HCT116 (cell line): Measurements from ENCODE around the gene TTLL9.
A peak's percentile ranks its signal among the peaks of the same experiment; 100 is the strongest.

ENCODE experiments used
- ATF3 ChIP-seq: IDR thresholded peaks from 2 replicates; pipeline ENCODE4 v1.6.1; 2012
- CEBPB ChIP-seq: IDR thresholded peaks from 2 replicates; pipeline ENCODE4 v1.6.1; 2012; ENCODE audit warnings: low read depth
- CTCF ChIP-seq, 3 experiments: fragments of 200-600 bp in 1 of 3; sonication (generic) in 1 of 3; IDR thresholded peaks in 2 of 3; conservative IDR thresholded peaks in 1 of 3; 2 replicates each; pipeline ENCODE4 v1.5.1; 2012 to 2017; ENCODE audit warnings: low read depth in 2 of 3, low read length in 2 of 3, antibody characterized with exemption in 1 of 3, borderline replicate concordance in 1 of 3, control low read depth in 1 of 3, mild to moderate bottlenecking in 1 of 3, mixed read lengths in 1 of 3, mixed run types in 1 of 3, moderate library complexity in 1 of 3; ENCODE audit not compliant: insufficient read depth in 1 of 3
- EGR1 ChIP-seq: IDR thresholded peaks from 2 replicates; pipeline ENCODE4 v1.6.1; 2012; ENCODE audit warnings: low read depth
- ELF1 ChIP-seq: IDR thresholded peaks from 2 replicates; pipeline ENCODE4 v1.6.1; 2012; ENCODE audit warnings: low read depth, borderline replicate concordance
- EZH2 ChIP-seq: fragments of 200-600 bp; sonication (generic); IDR thresholded peaks from 2 replicates; pipeline ENCODE4 v1.6.1; 2017; ENCODE audit warnings: antibody characterized with exemption, mixed run types
- JUND ChIP-seq: IDR thresholded peaks from 2 replicates; pipeline ENCODE4 v1.6.1; 2012
- MAX ChIP-seq: IDR thresholded peaks from 2 replicates; pipeline ENCODE4 v1.6.1; 2012
- POLR2A ChIP-seq: IDR thresholded peaks from 2 replicates; pipeline ENCODE4 v1.7.0; 2011; ENCODE audit warnings: borderline replicate concordance; ENCODE audit not compliant: insufficient read depth, insufficient read length; ENCODE audit errors: extremely low read depth
- POLR2AphosphoS5 ChIP-seq: IDR thresholded peaks from 2 replicates; pipeline ENCODE4 v1.6.1; 2011; ENCODE audit warnings: mild to moderate bottlenecking, low read depth, low read length, moderate library complexity
- SP1 ChIP-seq: IDR thresholded peaks from 2 replicates; pipeline ENCODE4 v1.6.1; 2012; ENCODE audit warnings: low read depth
- SRF ChIP-seq: IDR thresholded peaks from 2 replicates; pipeline ENCODE4 v1.6.1; 2012; ENCODE audit warnings: low read depth
- ZBTB33 ChIP-seq: IDR thresholded peaks from 2 replicates; pipeline ENCODE4 v1.6.1; 2011; ENCODE audit warnings: mild to moderate bottlenecking, low read length, moderate library complexity; ENCODE audit not compliant: insufficient replicate concordance; ENCODE audit errors: extremely low read depth
- ZNF274 ChIP-seq: fragments of 200-500 bp; sonication (Bioruptor generic); IDR thresholded peaks from 2 replicates; pipeline ENCODE4 v1.6.1; 2014; ENCODE audit warnings: mild to moderate bottlenecking, low read depth, low read length, inconsistent platforms

- TF ChIP-seq SRF: no peak
- no peak for TF ChIP-seq EZH2
- no peak for TF ChIP-seq CTCF (IDR thresholded peaks at IDR 0.05 in 2 of 3, conservative IDR thresholded peaks at IDR 0.05 in 1 of 3; ENCODE audit: borderline replicate concordance in 1 of 3, insufficient read depth in 1 of 3, low read depth in 2 of 3, low read length in 2 of 3)
- no peak for TF ChIP-seq POLR2A
- TF ChIP-seq SP1: peak; percentile 57; the same call in 1 of the 2 replicates
- TF ChIP-seq CEBPB: no peak
- TF ChIP-seq ATF3: no peak
- TF ChIP-seq ZNF274: no peak
- TF ChIP-seq ZBTB33: no peak
- no peak for TF ChIP-seq ELF1
- no peak for TF ChIP-seq EGR1
- peak; percentile 93 for TF ChIP-seq JUND
- TF ChIP-seq POLR2AphosphoS5: peak; percentile 34
- TF ChIP-seq MAX: peak; percentile 85
These were observed 34.2 kb upstream of the TTLL9 start for GRCh38 chr20:31835977-31836852.
